ENCODE results near the gene WT1. TPM values are rescaled to one million over a fixed set of nuclear protein-coding genes. Genes with fewer than 3 reads are reported as not detected.
"Not testable (repeated sequence)": the region's sequence is repeated elsewhere in the genome, so short reads cannot be mapped to it uniquely, and the experiment has no call there.

The WT1 gene
- total and polyA plus RNA-seq, 8 donors, result 0.13 to 3.6 (median 1.5) TPM

- Histone ChIP-seq H3K4me3 (no peak overlapping the region), H3K36me3 (no peaks in the 10 kb centered on the region), H3K27ac (no peak overlapping the region), H3K9me3 (no peaks in the 10 kb centered on the region), H3K27me3 (peaks cover 0 to 10% of the 10 kb centered on the region in 2 donors), H3K4me1 (no peaks in the 10 kb centered on the region)
- peak; percentile 46 for ATAC-seq
- DNase-seq, result peak in 1 of 4 donors; percentile 20
- TF ChIP-seq CTCF (IDR thresholded peaks at IDR 0.05), result peak in 1 of 2 donors; percentile 33
- intact Hi-C loops (cut with DNase I), result no loop called here
Measured at GRCh38 chr11:32374261-32374711, 61.1 kb downstream of the WT1 start.

GRCh38 chr11:32369987-32370386, 65.4 kb downstream of the WT1 start:
- H3K27me3 ChIP-seq; H3K36me3 ChIP-seq; DNase-seq; intact Hi-C loops (cut with DNase I); H3K27ac ChIP-seq; H3K4me3 ChIP-seq; H3K4me1 ChIP-seq; ATAC-seq: not testable (repeated sequence)
- peaks cover 0 to 13% of the 10 kb centered on the region in 2 donors for H3K9me3 ChIP-seq

- intact Hi-C loops (cut with DNase I), result no loop called here
- H3K27ac ChIP-seq, result no peak overlapping the region
Measured at GRCh38 chr11:32366666-32367065, 68.7 kb downstream of the WT1 start.

GRCh38 chr11:32365192-32365591, 70.1 kb downstream of the WT1 start:
- H3K4me3 ChIP-seq, result no peak overlapping the region
- peaks cover 0 to 13% of the 10 kb centered on the region in 2 donors for H3K9me3 ChIP-seq
- peaks cover 0 to 4% of the 10 kb centered on the region in 2 donors for H3K27me3 ChIP-seq
- H3K27ac ChIP-seq, result no peak overlapping the region
- DNase-seq (no peak), ATAC-seq (no peak)
- H3K4me1 ChIP-seq, result no peaks in the 10 kb centered on the region
- intact Hi-C loops (cut with DNase I), result no loop called here
- no peaks in the 10 kb centered on the region for H3K36me3 ChIP-seq
- TF ChIP-seq CTCF (IDR thresholded peaks at IDR 0.05), result no peak

More at GRCh38 chr11:32366666-32367065, 68.7 kb downstream of the WT1 start:
- ATAC-seq (no peak), DNase-seq (no peak)
- TF ChIP-seq CTCF (IDR thresholded peaks at IDR 0.05), result no peak
- Histone ChIP-seq H3K4me1 (no peaks in the 10 kb centered on the region), H3K9me3 (peaks cover 0 to 13% of the 10 kb centered on the region in 2 donors), H3K36me3 (no peaks in the 10 kb centered on the region), H3K4me3 (no peak overlapping the region), H3K27me3 (no peaks in the 10 kb centered on the region)

- peaks cover 0 to 22% of the 10 kb centered on the region in 2 donors for H3K27me3 ChIP-seq
- no peak for TF ChIP-seq CTCF (IDR thresholded peaks at IDR 0.05)
- no peaks in the 10 kb centered on the region for H3K36me3 ChIP-seq
- no peaks in the 10 kb centered on the region for H3K9me3 ChIP-seq
- no peaks in the 10 kb centered on the region for H3K4me1 ChIP-seq
- ATAC-seq, result peak; percentile 75
- intact Hi-C loops (cut with DNase I), result no loop called here
- DNase-seq, result peak in 2 of 4 donors; percentile 9 to 72
- H3K27ac ChIP-seq, result no peak overlapping the region
- H3K4me3 ChIP-seq, result no peak overlapping the region
Measured at GRCh38 chr11:32358729-32359128, 76.6 kb downstream of the WT1 start.

- Histone ChIP-seq H3K36me3 (no peaks in the 10 kb centered on the region), H3K27me3 (peaks cover 0 to 8% of the 10 kb centered on the region in 2 donors), H3K9me3 (no peaks in the 10 kb centered on the region), H3K4me3 (no peak overlapping the region), H3K4me1 (no peaks in the 10 kb centered on the region), H3K27ac (no peak overlapping the region)
- no peak for DNase-seq
- peak; percentile 25 for ATAC-seq
- no peak for TF ChIP-seq CTCF (IDR thresholded peaks at IDR 0.05)
- intact Hi-C loops (cut with DNase I), result no loop called here
Measured at GRCh38 chr11:32353884-32354283, 81.5 kb downstream of the WT1 start.
